T-helper 1 cell treated with Interleukin-12 subunit alpha and Interleukin-12 subunit beta and Interleukin-4 antibody, amounts not matched to agents 30 μg/mL and 1 μg/mL, for 36 hours (primary cell): ENCODE measurements around the gene ICE1.
"Not testable (repeated sequence)": the region's sequence is repeated elsewhere in the genome, so short reads cannot be mapped to it uniquely, and the experiment has no call there.

Experiments
- H3K27ac Mint-ChIP-seq: one replicate; pipeline ENCODE4 v1.8.0; 2021; ENCODE audit warnings: mild to moderate bottlenecking, mixed read lengths
- H3K27me3 Mint-ChIP-seq: one replicate; pipeline ENCODE4 v1.8.0; 2021; ENCODE audit warnings: low read depth, mixed read lengths
- H3K36me3 Mint-ChIP-seq: one replicate; pipeline ENCODE4 v1.8.0; 2021; ENCODE audit warnings: low read depth, mixed read lengths
- H3K4me1 Mint-ChIP-seq: one replicate; pipeline ENCODE4 v1.8.0; 2021; ENCODE audit warnings: low read depth, mixed read lengths
- H3K4me3 Mint-ChIP-seq: one replicate; pipeline ENCODE4 v1.8.0; 2021; ENCODE audit warnings: mild to moderate bottlenecking, moderate library complexity, mixed read lengths
- H3K9me3 Mint-ChIP-seq: one replicate; pipeline ENCODE4 v1.8.0; 2021; ENCODE audit warnings: mixed read lengths

Gene ICE1

GRCh38 chr5:5390121-5390869 lies 32.2 kb upstream of the ICE1 start:
- H3K27ac Mint-ChIP-seq, H3K27me3 Mint-ChIP-seq, H3K9me3 Mint-ChIP-seq, H3K36me3 Mint-ChIP-seq, H3K4me3 Mint-ChIP-seq, H3K4me1 Mint-ChIP-seq: not testable (repeated sequence)

- H3K4me3 Mint-ChIP-seq, H3K27ac Mint-ChIP-seq, H3K4me1 Mint-ChIP-seq, H3K27me3 Mint-ChIP-seq, H3K36me3 Mint-ChIP-seq, H3K9me3 Mint-ChIP-seq: not testable (repeated sequence)
These were observed 30.0 kb upstream of the ICE1 start for GRCh38 chr5:5392504-5392903.

GRCh38 chr5:5394384-5394986 lies 28.0 kb upstream of the ICE1 start:
- H3K27me3 Mint-ChIP-seq, H3K4me3 Mint-ChIP-seq, H3K9me3 Mint-ChIP-seq, H3K36me3 Mint-ChIP-seq, H3K27ac Mint-ChIP-seq, H3K4me1 Mint-ChIP-seq: not testable (repeated sequence)

GRCh38 chr5:5395093-5395492 lies 27.4 kb upstream of the ICE1 start:
- H3K4me1 Mint-ChIP-seq, H3K4me3 Mint-ChIP-seq, H3K27me3 Mint-ChIP-seq, H3K9me3 Mint-ChIP-seq, H3K36me3 Mint-ChIP-seq, H3K27ac Mint-ChIP-seq: not testable (repeated sequence)

GRCh38 chr5:5398071-5398470 lies 24.4 kb upstream of the ICE1 start:
- Mint-ChIP-seq H3K4me3 (no peak overlapping the region), H3K27ac (no peak overlapping the region), H3K27me3 (no peaks in the 10 kb centered on the region), H3K9me3 (no peaks in the 10 kb centered on the region), H3K4me1 (no peaks in the 10 kb centered on the region), H3K36me3 (no peaks in the 10 kb centered on the region)

GRCh38 chr5:5401095-5401494 lies 21.4 kb upstream of the ICE1 start:
- no peaks in the 10 kb centered on the region for H3K4me1 Mint-ChIP-seq
- no peaks in the 10 kb centered on the region for H3K9me3 Mint-ChIP-seq
- no peak overlapping the region for H3K4me3 Mint-ChIP-seq
- no peaks in the 10 kb centered on the region for H3K27me3 Mint-ChIP-seq
- H3K36me3 Mint-ChIP-seq, result no peaks in the 10 kb centered on the region
- H3K27ac Mint-ChIP-seq, result no peak overlapping the region

- H3K27me3 Mint-ChIP-seq, result no peaks in the 10 kb centered on the region
- no peaks in the 10 kb centered on the region for H3K4me1 Mint-ChIP-seq
- H3K4me3 Mint-ChIP-seq, result no peak overlapping the region
- H3K9me3 Mint-ChIP-seq, result no peaks in the 10 kb centered on the region
- no peak overlapping the region for H3K27ac Mint-ChIP-seq
- no peaks in the 10 kb centered on the region for H3K36me3 Mint-ChIP-seq
These were observed 18.7 kb upstream of the ICE1 start for GRCh38 chr5:5403741-5404140.

GRCh38 chr5:5404381-5404780 lies 18.1 kb upstream of the ICE1 start:
- Mint-ChIP-seq H3K4me3 (no peak overlapping the region), H3K27me3 (no peaks in the 10 kb centered on the region), H3K36me3 (no peaks in the 10 kb centered on the region), H3K27ac (no peak overlapping the region), H3K9me3 (no peaks in the 10 kb centered on the region), H3K4me1 (no peaks in the 10 kb centered on the region)

GRCh38 chr5:5405441-5405840 lies 17.0 kb upstream of the ICE1 start:
- Mint-ChIP-seq H3K27ac (no peak overlapping the region), H3K9me3 (peaks cover 5% of the 10 kb centered on the region), H3K36me3 (no peaks in the 10 kb centered on the region), H3K27me3 (no peaks in the 10 kb centered on the region), H3K4me1 (no peaks in the 10 kb centered on the region), H3K4me3 (no peak overlapping the region)

- no peak overlapping the region for H3K4me3 Mint-ChIP-seq
- no peaks in the 10 kb centered on the region for H3K4me1 Mint-ChIP-seq
- H3K9me3 Mint-ChIP-seq, result peaks cover 19% of the 10 kb centered on the region
- no peaks in the 10 kb centered on the region for H3K27me3 Mint-ChIP-seq
- no peak overlapping the region for H3K27ac Mint-ChIP-seq
- H3K36me3 Mint-ChIP-seq, result no peaks in the 10 kb centered on the region
These were observed 14.6 kb upstream of the ICE1 start for GRCh38 chr5:5407924-5408323.

- peaks cover 19% of the 10 kb centered on the region for H3K9me3 Mint-ChIP-seq
- no peaks in the 10 kb centered on the region for H3K4me1 Mint-ChIP-seq
These were observed 13.2 kb upstream of the ICE1 start for GRCh38 chr5:5409151-5409810.

GRCh38 chr5:5413856-5414255 lies 8.6 kb upstream of the ICE1 start:
- not testable (repeated sequence) for H3K36me3 Mint-ChIP-seq, H3K27ac Mint-ChIP-seq, H3K27me3 Mint-ChIP-seq, H3K4me3 Mint-ChIP-seq, H3K4me1 Mint-ChIP-seq
- H3K9me3 Mint-ChIP-seq, result peaks cover 19% of the 10 kb centered on the region

More at GRCh38 chr5:5409151-5409810, 13.2 kb upstream of the ICE1 start:
- Mint-ChIP-seq H3K4me3 (no peak overlapping the region), H3K27ac (no peak overlapping the region), H3K36me3 (no peaks in the 10 kb centered on the region), H3K27me3 (no peaks in the 10 kb centered on the region)

- Mint-ChIP-seq H3K27ac (no peak overlapping the region), H3K27me3 (no peaks in the 10 kb centered on the region), H3K4me1 (no peaks in the 10 kb centered on the region), H3K4me3 (no peak overlapping the region), H3K36me3 (no peaks in the 10 kb centered on the region), H3K9me3 (peaks cover 17% of the 10 kb centered on the region)
These were observed 7.5 kb upstream of the ICE1 start for GRCh38 chr5:5414999-5415398.

GRCh38 chr5:5416733-5417132 lies 5.7 kb upstream of the ICE1 start:
- peaks cover 13% of the 10 kb centered on the region for H3K4me1 Mint-ChIP-seq
- no peak overlapping the region for H3K27ac Mint-ChIP-seq
- H3K36me3 Mint-ChIP-seq, result no peaks in the 10 kb centered on the region
- no peaks in the 10 kb centered on the region for H3K27me3 Mint-ChIP-seq
- H3K4me3 Mint-ChIP-seq, result no peak overlapping the region
- peaks cover 1% of the 10 kb centered on the region for H3K9me3 Mint-ChIP-seq

GRCh38 chr5:5418006-5418405 lies 4.5 kb upstream of the ICE1 start:
- Mint-ChIP-seq H3K4me1 (peaks cover 15% of the 10 kb centered on the region), H3K36me3 (no peaks in the 10 kb centered on the region), H3K4me3 (no peak overlapping the region), H3K27ac (no peak overlapping the region), H3K27me3 (no peaks in the 10 kb centered on the region), H3K9me3 (no peaks in the 10 kb centered on the region)
